CD4-positive, alpha-beta T cell treated with Interferon alpha-2 for 1 hour (primary cell): Measurements from ENCODE around the gene SLC44A5.

Experiments
- DNase-seq, 2 donors: peaks; one replicate each; pipeline ENCODE4 v3.0.0-alpha.2; 2020 to 2022

Gene SLC44A5

DNA sequence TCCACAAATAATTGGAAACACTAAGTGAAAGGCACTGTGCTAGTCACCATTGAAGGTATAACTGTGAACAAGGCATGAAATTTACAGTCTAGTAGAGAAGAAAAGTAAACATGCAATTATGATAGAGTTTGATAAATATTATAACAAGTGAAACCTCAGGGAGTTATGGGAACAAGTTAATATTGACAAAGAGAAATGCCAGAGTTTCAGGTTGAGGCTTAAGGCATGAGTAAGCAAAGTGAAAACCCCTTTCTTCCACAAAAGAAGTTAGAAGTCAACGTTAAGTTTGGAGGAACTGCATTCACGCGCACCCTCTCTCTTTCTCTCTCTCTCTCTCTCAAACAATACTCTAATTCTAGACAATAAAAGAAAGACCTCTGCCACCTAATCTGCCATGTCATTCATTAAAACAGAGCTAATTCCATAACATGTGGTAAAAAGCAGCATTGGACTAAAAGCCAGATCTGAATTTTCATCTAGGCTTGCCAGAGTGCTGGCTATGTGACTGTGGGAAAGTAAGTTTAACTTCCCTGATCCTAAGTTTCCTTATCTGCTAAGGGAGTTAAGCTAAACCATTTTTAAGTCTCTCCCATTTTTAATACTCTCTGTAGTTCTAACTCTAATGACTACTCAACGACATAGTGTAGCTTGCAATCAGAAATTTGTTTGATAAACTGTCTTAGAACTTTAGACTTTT, 22.0 kb downstream of the SLC44A5 start:
- no peak for DNase-seq

DNA sequence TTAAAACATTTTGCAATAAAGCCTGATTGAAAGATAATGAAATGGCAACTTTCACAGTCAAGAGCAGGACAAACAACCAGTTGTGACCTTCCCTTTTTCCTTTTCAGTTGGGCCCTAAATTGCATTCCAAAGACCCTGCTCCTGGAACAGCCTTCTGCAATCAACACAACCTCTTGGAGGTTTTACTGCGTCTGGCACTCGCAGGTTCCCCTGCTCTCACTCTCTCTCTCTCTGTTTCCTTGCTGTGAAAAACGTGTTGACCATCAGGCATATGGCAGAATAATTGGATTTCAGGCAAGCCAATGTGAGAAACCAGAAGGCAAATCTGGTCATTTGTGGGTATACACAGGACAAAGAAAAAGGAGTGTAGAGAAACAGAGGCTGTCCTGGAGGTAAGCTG, 23.2 kb downstream of the SLC44A5 start:
- no peak for DNase-seq

DNA sequence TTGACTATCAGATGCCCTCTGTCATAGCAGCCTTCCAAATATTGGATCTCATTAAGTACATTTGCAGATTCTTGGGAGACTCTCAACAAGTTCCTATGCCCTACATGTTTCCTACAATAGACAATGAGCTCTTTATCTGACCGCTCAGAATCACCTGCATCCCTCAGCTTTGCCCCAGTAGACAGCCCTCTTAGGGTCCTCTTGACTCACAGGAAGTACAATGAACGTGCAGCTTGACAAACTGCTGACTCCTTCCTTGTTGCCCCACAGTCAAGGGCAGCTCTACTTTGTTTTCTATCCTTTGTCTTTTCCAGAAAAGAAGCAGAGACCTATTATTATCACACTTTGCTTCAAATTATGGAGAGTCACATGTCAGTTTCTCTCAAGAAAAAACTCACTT, 27.6 kb downstream of the SLC44A5 start:
- DNase-seq, result no peak

DNA sequence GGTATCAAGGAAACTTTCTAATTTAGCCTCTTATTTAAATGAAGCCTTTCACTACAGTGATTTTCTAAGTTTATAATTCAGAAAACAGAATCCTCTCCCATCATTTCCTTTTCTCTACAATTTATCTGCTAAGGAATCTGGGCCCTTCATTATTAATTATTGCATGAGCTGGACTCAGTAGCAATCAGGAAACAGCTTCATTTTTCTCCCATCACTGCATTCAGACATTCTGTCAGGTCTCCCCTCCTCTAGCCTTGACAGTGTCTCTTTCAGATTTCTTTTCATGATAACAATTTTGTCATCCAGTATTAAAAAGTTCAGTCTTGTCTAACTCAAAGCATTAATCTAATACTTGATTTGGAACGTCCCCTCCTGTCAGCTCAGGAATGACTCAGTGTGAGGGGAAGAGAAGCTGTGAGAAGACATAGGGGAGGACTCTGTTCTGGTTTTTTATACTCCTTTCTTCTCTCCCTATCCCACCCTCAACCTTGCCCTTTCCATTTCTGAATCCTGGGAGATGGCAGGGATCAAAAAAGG, 28.1 kb downstream of the SLC44A5 start:
- no peak for DNase-seq

DNA sequence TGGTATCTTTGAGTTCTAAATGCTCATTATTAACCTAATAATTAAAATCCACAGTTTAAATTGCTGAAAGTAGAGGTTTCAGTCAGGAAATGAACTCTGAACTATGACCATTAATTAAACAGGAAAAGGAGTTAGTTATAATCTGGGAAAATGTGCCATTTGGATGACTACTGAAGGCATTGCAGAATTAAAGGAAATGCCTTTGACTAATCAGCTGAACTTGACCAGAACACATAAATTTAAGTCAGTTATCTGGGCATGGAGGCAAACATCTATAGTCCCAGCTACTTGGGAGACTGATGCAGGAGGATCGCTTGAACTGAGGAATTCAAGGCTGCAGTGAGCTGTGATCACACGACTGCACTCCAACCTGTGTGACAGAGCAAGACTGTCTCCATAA, 31.9 kb downstream of the SLC44A5 start:
- DNase-seq, result no peak

DNA sequence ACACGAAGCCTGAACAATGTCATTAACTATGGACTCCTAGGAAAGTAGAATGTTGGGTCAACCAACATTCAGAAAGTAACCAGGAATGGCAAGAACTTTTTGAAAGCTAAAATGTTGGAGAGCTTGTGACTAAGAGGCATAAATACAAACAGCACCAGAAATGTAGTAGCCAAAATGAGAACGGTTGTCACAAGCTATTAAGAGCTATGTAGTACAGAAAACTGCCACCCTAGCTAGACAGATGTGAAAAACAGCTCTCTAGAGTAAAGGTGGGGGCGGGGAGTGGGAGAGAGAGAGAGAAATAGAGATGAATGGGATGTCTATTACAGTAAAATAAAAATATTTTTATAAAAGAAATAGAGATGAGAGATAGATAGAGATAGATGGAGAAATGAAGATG, 35.1 kb downstream of the SLC44A5 start:
- no peak for DNase-seq

DNA sequence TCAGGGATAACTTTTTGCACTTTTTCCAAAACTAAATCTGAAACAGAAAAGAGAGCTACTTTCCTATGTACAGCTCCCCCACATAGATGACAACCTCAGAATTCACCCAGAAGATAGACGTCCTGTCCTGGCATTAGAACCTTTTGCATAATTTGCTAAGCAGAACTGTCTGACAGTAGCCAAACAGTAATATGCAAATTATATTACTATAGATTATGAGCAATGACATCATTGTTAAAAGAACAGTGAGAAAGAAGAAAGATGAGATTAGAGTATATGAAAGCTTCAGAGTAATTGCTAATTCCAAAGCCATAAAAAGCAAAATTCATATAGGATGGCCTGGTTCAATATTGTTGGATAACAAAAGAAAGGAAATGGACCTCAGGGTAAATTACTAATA, 43.7 kb downstream of the SLC44A5 start:
- no peak for DNase-seq

DNA sequence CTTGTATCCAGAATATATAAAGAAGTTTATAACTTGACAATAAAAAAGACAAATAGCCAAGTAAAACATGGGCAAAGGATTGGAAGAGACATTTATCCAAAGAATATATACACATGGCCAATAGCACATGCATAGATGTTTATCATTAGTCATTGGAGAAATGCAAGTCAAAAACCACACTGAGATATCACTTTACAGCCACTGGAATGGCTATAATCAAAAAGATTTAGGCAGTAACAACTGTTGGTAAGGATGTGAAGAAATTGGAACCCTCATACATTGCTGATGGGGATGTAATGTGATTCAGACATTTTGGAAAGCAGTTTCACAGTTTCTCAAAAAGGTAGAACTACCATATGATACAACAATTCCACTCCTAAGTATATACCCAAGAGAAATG, 51.1 kb downstream of the SLC44A5 start:
- no peak for DNase-seq

DNA sequence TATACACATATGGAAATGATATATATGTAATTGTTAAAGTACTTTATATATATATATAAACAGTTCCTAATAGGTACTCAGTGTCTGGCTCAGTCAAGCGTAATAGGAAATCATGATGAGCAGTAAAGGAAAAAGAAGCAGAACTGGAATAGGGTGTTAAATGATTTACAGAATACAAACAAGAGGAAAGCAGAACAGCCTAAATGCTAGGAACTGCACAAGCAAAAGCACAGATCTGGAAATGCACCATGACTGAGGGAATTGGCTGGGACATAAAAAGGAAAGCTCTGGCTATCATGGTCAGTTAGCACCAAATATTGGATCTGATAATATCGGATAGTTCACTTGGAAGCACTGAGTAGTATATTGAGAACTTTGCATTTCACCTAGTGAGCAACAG, 51.8 kb downstream of the SLC44A5 start:
- no peak for DNase-seq

DNA sequence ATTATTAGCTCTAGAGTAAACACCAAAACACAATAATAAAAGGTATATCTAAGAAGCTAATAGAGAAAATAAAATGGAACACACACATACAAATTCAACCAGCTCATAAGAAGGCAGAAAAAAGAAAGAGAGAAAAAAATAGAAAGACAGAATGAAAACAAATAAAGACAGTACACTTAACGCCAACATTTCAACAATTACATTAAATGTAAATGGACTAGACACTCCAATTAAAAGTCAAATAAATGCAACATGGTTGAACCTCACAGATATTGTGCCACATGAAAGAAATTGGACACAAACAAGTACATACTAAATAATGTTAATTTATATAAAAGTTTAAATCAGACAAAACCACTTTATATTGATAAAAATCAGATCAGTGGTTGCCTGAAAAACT, 56.0 kb downstream of the SLC44A5 start:
- DNase-seq, result no peak

DNA sequence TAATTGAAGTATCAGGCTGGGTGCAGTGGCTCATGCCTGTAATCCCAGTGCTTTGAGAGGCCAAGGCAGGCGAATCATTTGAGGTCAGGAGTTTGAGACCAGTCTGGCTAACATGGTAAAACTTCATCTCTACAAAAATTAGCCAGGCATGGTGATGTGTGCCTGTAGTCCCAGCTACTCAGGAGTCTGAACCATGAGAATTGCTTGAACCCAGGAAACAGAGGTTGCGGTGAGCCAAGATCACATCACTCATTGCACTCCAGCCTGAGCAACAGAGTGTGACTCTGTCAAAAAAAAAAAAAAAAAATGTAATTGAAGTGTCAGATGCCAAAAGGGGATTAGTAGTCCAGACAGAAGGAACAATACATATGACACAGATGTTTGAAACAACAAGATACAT, 56.7 kb downstream of the SLC44A5 start:
- DNase-seq, result no peak

DNA sequence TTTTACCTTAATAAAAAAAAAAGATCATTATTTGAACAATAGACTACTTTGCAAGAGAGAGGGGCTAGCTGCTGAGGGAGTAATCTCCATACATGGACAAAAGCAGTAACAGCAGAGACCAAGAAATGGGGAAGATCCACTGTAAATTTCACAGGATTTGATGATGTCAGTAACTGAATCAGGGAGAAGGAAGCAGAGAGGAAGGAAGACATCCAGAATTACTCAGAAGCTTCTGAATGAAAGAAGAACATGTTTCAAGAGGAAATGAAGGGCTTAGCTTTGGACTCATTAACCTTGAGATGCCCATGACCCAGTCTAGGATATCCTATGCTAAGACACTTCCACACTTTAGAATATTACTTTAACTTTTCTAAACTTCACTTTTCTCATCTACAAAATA, 60.4 kb downstream of the SLC44A5 start:
- DNase-seq, result no peak

DNA sequence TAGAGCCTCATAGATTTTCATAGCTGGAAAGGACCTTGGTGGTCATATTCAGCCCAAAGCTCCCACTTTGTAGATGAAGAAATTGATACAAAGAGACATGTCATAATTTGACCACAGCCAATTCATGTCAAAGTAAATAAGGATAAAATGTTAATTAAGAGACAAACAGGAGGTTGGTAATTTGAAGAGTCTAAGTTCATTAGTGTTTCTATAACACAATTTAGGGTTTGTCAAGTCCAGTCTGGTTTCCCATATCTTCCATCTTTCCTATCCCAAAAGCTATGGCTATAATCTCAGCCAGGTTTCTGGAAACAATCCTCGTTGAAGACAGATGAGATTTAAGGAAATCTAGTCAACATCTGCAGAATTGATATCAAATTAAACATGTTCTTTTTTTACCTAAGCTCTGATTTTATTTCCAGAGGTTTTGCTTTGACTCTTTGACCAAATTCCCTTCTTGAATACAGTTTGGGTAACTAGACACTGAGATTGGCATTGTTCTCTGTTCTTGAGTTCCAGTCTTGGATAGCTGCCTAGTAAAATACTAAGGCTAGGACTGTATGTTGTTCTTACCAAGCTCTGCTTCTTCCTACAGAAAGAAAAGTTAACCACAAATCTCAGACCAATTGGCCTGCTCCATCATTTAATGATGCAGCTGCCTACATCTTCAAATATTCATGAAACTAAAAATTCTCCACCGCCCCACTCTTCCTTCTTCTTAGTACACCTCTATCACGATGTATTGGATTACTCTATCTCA, 62.0 kb downstream of the SLC44A5 start:
- DNase-seq, result no peak

DNA sequence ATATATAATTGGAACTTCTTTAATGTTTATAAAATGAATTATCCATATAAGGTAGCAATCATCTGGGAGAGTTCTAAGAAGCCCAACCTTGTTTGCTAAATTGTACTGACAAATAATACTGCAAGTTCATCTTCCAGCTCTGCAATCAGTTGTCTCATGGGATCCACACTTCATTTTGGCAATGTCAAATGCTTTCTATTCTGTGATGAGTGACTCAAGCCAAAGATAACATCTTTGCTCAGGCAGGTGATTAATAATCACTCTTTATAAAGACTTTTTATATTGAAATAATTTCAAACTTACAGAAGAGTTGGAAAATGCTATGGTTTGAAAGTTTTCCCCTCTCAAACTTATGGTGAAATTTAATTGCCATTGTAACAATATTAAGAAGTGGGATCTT, 67.2 kb downstream of the SLC44A5 start:
- DNase-seq, result no peak

DNA sequence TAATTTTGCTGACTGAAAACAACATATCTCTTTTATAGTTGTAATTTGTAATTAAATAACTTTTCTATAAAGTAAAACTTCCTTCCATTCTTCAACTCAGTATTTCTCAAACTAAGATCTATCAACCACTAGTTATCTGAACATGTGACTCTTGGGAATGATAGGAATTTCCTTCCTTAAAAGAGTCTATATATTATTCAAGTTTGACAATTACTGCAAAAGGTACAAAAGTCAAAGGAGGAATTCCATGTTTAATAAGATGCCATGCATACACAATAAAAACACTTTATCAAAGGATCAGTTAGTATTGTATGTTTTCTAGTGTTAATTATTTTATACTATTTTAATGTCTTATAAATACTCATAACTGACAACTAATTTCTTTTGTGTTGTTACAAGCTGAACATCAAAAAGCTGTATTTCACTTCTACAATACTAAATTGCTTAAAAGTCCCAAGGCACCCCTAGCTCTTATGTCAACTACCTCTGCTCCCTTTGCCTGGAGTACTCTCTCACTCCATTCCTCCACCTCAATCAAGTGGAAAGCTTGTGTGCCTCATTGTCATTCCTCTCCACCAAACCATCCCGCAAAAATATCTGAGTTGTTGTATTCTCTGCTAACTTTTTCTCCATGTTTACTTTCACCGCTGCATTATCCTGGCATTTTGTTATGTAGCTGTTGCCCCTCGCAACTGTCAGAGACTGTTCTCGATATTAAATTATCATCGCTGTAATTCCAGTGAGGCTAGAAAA, 67.9 kb downstream of the SLC44A5 start:
- DNase-seq, result no peak

DNA sequence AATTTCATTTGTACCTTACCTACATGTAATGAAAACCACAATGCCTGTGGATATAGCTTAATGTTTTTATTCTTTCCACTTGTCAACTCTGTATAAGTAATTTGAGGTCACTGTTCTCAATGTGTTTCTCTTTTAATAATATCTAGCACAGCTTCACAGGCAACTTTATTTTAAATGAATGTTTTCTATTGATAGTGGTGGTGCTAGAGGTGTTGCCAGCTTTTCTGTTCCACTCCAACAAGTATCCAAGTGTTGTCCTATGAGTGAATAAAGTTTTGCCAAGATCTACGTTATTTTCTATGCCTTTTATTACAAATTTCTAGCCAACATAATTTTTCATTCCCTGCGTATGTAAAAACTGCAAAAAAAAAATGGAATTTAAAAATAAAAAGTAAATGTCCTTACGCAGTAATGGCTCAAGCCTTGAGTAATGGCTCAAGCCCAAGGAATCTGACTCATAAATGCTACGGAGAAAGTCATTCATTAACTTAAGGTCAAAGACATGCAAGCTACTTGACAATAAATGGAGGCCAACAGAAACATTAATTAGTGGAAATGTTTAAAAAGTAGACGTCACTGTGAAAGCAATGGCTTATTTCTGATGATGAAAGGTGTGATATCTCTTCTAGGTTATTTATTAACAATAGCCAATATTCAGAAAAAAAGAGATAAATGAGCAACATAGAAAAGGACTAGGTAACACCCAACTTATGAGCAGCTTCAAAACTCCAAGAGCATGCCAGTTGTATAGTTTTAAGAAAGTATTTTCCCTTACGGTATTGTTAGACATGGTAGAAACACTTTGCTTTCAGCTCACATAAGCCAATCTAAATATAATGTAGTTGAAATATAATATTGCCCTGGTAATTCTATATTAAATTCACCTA, 71.4 kb downstream of the SLC44A5 start:
- no peak for DNase-seq

DNA sequence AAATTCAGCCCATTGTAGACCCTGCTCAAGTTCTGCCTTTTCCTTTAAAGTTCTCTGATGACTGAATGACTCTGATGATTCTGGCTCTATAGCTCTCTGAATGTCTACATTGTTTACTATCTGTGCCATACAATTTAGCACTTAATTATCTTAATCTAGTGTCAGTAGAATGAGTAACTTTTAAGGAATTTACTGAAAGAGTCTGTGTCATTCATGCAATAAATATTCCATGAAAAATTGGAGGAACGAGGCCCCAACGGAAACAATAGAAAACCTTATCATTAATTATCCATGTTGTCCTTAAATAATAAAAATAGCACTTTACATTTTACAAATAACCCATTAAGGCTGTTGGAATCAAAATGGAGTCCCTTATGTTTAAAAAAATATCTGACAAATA, 77.8 kb downstream of the SLC44A5 start:
- no peak for DNase-seq

DNA sequence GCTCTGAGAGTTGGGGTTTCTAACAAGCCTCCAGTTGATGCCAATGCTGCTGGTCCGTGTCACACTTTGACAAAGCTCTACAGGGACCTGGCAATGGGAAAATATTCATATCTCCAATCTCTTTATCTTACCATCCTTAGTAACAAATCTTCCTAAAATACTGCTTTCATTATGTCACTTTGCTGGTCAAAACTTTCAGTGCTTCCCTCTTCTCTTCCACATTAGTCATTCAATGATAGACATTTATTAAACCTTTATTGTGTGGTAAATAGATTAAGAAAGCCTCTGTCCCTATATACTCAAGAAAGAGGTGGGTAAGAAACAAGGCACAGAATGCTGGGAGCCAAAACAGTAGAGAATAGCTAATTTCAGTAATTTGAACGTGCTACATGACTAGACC, 79.3 kb downstream of the SLC44A5 start:
- DNase-seq, result no peak

DNA sequence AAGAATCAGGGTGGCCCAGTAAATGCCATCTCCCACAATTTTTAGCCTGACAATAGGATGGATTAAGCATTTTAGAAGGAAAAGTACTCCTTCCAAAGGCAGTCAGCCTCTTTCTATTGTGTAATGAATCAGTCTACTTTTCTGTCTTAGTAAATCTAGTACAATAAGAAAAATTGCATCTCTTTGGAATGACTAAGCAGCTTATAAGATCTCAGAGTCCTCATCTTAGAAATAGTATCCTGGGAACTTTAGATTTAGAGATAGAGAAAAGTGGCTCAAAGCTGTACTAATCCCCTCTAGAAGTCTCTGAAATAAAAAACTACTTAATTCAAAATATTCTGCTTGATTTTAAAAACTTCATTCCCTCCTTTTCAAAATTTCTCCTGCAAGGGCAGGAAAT, 81.4 kb downstream of the SLC44A5 start:
- DNase-seq, result no peak

DNA sequence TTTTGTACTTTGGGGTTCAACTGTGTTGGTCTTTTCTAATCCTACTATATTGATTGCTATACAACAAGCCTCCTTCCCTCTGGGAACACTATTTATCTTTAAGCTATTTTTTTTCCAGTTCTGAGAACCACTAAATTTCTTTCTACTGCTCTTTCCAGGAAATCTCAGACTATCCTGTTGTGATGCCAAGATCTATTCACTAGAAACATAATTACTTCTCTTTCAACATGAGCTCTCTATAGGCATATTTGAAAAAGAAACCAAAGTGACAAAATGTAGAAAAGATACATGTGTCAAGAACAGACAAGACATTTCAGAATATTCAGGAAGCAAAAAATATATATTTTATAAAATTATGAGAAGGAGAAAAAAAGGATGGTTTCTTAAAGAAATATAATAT, 82.9 kb downstream of the SLC44A5 start:
- no peak for DNase-seq

DNA sequence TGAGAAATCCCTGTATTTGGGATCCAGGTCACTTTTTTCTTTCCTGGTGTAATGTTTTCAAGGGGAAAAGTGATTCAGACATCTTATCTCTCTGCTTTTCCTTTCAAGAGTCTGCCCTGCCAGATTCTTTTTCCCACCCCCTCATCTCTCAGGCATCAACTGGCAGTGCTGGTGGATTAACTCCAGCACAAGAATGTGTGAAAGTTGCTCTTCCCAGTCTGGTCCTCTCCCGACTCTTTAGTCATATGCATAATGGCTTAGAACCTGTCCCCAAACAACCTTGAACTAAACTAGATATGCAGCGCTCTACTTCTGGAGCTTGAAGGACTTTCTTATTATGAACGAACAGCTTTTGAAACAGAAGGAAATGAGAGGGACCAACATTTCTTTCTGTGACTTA, 88.5 kb downstream of the SLC44A5 start:
- DNase-seq, result no peak

DNA sequence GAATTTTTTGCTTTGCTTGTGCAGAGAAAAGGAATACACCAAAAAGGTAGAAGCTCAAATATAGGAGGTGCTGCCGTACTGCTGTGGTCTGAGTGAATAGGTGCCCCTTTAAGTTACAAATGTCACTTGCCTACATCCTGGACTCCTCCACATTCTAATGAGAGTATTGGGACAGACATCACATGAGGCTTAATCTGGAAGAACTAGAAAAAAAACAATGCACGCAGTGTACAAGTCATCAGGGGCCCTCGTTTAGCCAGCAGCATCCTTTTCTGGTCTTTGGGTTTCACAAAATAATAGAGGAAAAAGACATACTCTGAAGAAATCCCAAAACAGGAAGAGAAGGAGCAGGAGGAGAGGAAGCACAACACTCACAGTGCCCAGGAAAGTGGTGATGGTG, 89.3 kb downstream of the SLC44A5 start:
- DNase-seq, result no peak
